Lower lobe of right lung (tissue), 2 donors: ENCODE data around the gene YAP1. TPM values are rescaled to one million over a fixed set of nuclear protein-coding genes. Genes with fewer than 3 reads are reported as not detected.

ENCODE experiments used
- ATAC-seq, 2 donors: fragments of 200-7000 bp; cut with Tn5 transposase; one replicate each; pipeline ENCODE4 v1.9.1; 2020 to 2022; ENCODE audit warnings: mild to moderate bottlenecking in 2 of 2, moderate library complexity in 2 of 2
- DNase-seq: peaks from one replicate; pipeline ENCODE4 v3.0.0-alpha.2; 2020
- H3K27ac ChIP-seq: fragments of 200-600 bp; one replicate; pipeline ENCODE4 v1.8.0; 2022
- H3K27me3 ChIP-seq: fragments of 200-600 bp; one replicate; pipeline ENCODE4 v1.8.0; 2022; ENCODE audit warnings: low read depth
- H3K36me3 ChIP-seq: fragments of 200-600 bp; one replicate; pipeline ENCODE4 v1.8.0; 2022; ENCODE audit warnings: mild to moderate bottlenecking
- H3K4me1 ChIP-seq: fragments of 200-600 bp; one replicate; pipeline ENCODE4 v1.8.0; 2022
- H3K4me3 ChIP-seq: fragments of 200-600 bp; one replicate; pipeline ENCODE4 v1.8.0; 2022; ENCODE audit warnings: mild to moderate bottlenecking
- H3K9me3 ChIP-seq: fragments of 200-600 bp; one replicate; pipeline ENCODE4 v1.8.0; 2022
- CTCF ChIP-seq: fragments of 200-600 bp; IDR thresholded peaks from one replicate; pipeline ENCODE4 v1.8.0; 2022; ENCODE audit warnings: antibody characterized with exemption, mild to moderate bottlenecking
- intact Hi-C: fragments of 100-400 bp; cut with DNase I; formaldehyde crosslinking; loops from one replicate; pipeline ENCODE4 v1.11.0; 2022
- total RNA-seq: library from RNA; stranded (reverse); fragmentation: NEBNext Ultra II Directional; extraction: Animal tissue kit (Norgen Biotek cat#: 25700); gene quantifications from one replicate; pipeline ENCODE4 v1.2.1, GENCODE V29; 2021
- donor health status: DM: no; HTN: yes; CAD: no; lungs with severe emphysema.

Gene YAP1
- total RNA-seq, 1 donor from 2014 or later = 105 TPM

DNA sequence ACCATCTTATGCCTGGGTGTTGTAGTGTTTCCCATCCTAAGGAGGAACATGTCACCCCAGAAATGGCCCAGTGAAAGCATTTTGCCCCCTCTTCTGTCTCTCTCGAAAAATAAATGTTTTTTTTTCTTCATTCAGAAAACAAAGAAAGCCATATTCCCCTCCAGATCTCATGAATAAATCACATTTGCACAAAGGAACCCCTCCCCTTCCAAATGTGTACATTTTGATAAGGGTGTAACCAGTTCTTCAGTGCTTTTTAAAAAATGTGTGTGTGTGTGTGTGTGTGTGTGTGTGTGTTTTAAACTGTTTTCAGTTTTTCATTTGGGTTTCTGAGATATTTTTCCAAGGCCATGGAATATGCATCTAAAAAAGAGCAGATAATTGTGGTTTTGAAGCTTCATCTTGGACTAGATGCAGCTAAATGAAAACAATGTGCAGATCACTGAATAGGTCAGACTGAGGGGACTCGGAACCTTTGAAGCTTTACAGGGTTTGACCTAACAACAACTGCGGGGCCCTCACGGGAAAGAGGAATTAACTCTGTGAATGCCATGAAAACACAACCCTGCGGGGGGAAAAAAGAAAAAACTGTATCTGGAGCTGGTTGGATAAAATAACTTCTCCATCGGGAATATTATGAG lies 76.4 kb downstream of the YAP1 start:
- no peak for TF ChIP-seq CTCF
- peaks cover 7% of the 10 kb centered on the region for H3K4me1 ChIP-seq
- intact Hi-C loops = no loop called here
- ATAC-seq (no peak), DNase-seq (no peak)
- H3K36me3 ChIP-seq = no peaks in the 10 kb centered on the region
- H3K27me3 ChIP-seq = no peaks in the 10 kb centered on the region
- H3K9me3 ChIP-seq = no peaks in the 10 kb centered on the region
- H3K27ac ChIP-seq = no peak overlapping the region
- H3K4me3 ChIP-seq = no peak overlapping the region

- Histone ChIP-seq H3K4me3 (no peak overlapping the region), H3K27me3 (no peaks in the 10 kb centered on the region), H3K4me1 (peaks cover 13% of the 10 kb centered on the region), H3K27ac (no peak overlapping the region), H3K9me3 (no peaks in the 10 kb centered on the region), H3K36me3 (no peaks in the 10 kb centered on the region)
- TF ChIP-seq CTCF = no peak
- peak in 1 of 2 donors; percentile 51 for ATAC-seq
- intact Hi-C loops = no loop called here
- no peak for DNase-seq
Measured at GRCh38 chr11:102187416-102188151, 77.3 kb downstream of the YAP1 start.

DNA sequence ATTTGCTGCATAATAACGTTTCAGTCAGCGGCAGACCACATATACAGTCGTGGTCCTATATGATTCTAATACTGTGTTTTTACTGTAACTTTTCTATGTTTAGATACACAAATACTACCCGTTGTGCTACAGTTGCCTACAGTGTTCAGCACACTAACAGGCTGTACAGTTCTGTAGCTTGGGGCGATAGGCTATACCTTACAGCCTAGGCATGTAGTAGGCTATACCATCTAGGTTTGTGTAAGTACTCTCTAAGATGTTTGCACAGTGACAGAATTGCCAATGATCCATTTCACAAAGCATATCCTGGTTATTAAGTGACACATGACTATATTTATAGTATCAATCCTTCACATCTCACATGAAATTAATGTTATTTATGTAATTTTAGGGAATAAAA lies 78.2 kb downstream of the YAP1 start:
- TF ChIP-seq CTCF = no peak
- H3K27ac ChIP-seq = no peak overlapping the region
- no peaks in the 10 kb centered on the region for H3K9me3 ChIP-seq
- ATAC-seq (peak in 1 of 2 donors; percentile 16), DNase-seq (no peak)
- H3K4me3 ChIP-seq = no peak overlapping the region
- intact Hi-C loops = no loop called here
- no peaks in the 10 kb centered on the region for H3K36me3 ChIP-seq
- H3K27me3 ChIP-seq = no peaks in the 10 kb centered on the region
- H3K4me1 ChIP-seq = peaks cover 13% of the 10 kb centered on the region

GRCh38 chr11:102191832-102192231 lies 81.6 kb downstream of the YAP1 start:
- no peak for TF ChIP-seq CTCF
- H3K27ac ChIP-seq = no peak overlapping the region
- H3K36me3 ChIP-seq = no peaks in the 10 kb centered on the region
- peaks cover 13% of the 10 kb centered on the region for H3K4me1 ChIP-seq
- intact Hi-C loops = no loop called here
- no peaks in the 10 kb centered on the region for H3K27me3 ChIP-seq
- H3K4me3 ChIP-seq = no peak overlapping the region
- peak in 1 of 2 donors; percentile 38 for ATAC-seq
- H3K9me3 ChIP-seq = no peaks in the 10 kb centered on the region
- no peak for DNase-seq

GRCh38 chr11:102192349-102193066 lies 82.3 kb downstream of the YAP1 start:
- no peaks in the 10 kb centered on the region for H3K9me3 ChIP-seq
- no peak overlapping the region for H3K27ac ChIP-seq
- no peak for TF ChIP-seq CTCF
- H3K4me1 ChIP-seq = peaks cover 11% of the 10 kb centered on the region
- ATAC-seq (peak in 1 of 2 donors; percentile 35), DNase-seq (no peak)
- no peaks in the 10 kb centered on the region for H3K36me3 ChIP-seq
- H3K27me3 ChIP-seq = no peaks in the 10 kb centered on the region
- intact Hi-C loops = no loop called here
- H3K4me3 ChIP-seq = no peak overlapping the region
